K562 (cell line): ENCODE data around the gene ORAI3. TPM values are rescaled to one million over a fixed set of nuclear protein-coding genes. Genes with fewer than 3 reads are reported as not detected.

Source experiments
- DIDO1 ChIP-seq: fragments of 450-650 bp; IDR thresholded peaks from 2 replicates; pipeline ENCODE4 v1.6.1; 2016; ENCODE audit warnings: low read depth, missing biosample characterization, missing genetic modification characterization
- HMG20A ChIP-seq: fragments of 450-650 bp; formaldehyde crosslinking; conservative IDR thresholded peaks from 2 replicates; pipeline ENCODE4 v1.4.0; 2020; ENCODE audit warnings: mild to moderate bottlenecking, mixed read lengths
- L3MBTL2 ChIP-seq: fragments of 450-650 bp; IDR thresholded peaks from 2 replicates; pipeline ENCODE4 v1.6.1; 2016; ENCODE audit warnings: mild to moderate bottlenecking, moderate library complexity
- MTA1 ChIP-seq: fragments of 450-650 bp; IDR thresholded peaks from 2 replicates; pipeline ENCODE4 v1.6.1; 2017; ENCODE audit warnings: borderline replicate concordance
- RBM15 ChIP-seq: fragments of 200-400 bp; formaldehyde crosslinking; IDR thresholded peaks from 2 replicates; pipeline ENCODE4 v1.6.1; 2018; ENCODE audit warnings: mild to moderate bottlenecking, low read length, moderate library complexity; ENCODE audit not compliant: insufficient read depth
- ZNF589 ChIP-seq: fragments of 200-800 bp; sonication (Bioruptor generic); IDR thresholded peaks from 2 replicates; pipeline ENCODE4 v1.6.1; 2016; ENCODE audit warnings: low read depth, missing genetic modification characterization, missing compliant biosample characterization
- ZNF695 ChIP-seq: fragments of 450-650 bp; formaldehyde crosslinking; IDR thresholded peaks from 2 replicates; pipeline ENCODE4 v1.4.0; 2020; ENCODE audit warnings: mild to moderate bottlenecking, moderate library complexity
- ZNF764 ChIP-seq: fragments of 250-450 bp; sonication (Bioruptor Pico); IDR thresholded peaks from 2 replicates; pipeline ENCODE4 v1.4.0; 2020; ENCODE audit warnings: low read depth, mild to moderate bottlenecking, moderate library complexity
- polyA plus RNA-seq, 8 experiments: library from polyadenylated mRNA; depleted of rRNA in 4 of 8; stranded (reverse) in 5 of 8; unstranded in 3 of 8; fragments of >200 nt; fragmentation: Nextera tagmentation in 2 of 8; fragmentation: Illumina TruSeq in 1 of 8; extraction: Ambion mirVana in 2 of 8; extraction: Trizol in 1 of 8; gene quantifications; 2 replicates each; pipeline versions ENCODE4 v1.2.1 to v1.2.3, GENCODE V29; 2011 to 2014; ENCODE audit warnings: inconsistent platforms in 1 of 8, missing spikeins in 1 of 8
- total RNA-seq, 7 experiments: library from RNA; depleted of rRNA in 6 of 7; stranded (reverse); fragments of >200 nt in 6 of 7; fragmentation: Illumina TruSeq in 2 of 7; extraction: Trizol in 2 of 7; gene quantifications; 2 replicates each; pipeline versions ENCODE4 v1.2.1 to v1.2.3, GENCODE V29; 2011 to 2021; ENCODE audit warnings: low replicate concordance in 1 of 7
- TF ChIP-seq, protein P1 (sequence below): fragments of 250-450 bp; sonication (Bioruptor Pico); IDR thresholded peaks from 2 replicates; pipeline ENCODE4 v1.4.0; 2020
- TF ChIP-seq, protein P2 (sequence below), 2 experiments: fragments of 200-800 bp in 1 of 2; sonication (Bioruptor generic) in 1 of 2; sonication (generic) in 1 of 2; formaldehyde crosslinking in 1 of 2; IDR thresholded peaks in 1 of 2; conservative IDR thresholded peaks in 1 of 2; 2 replicates each; pipeline versions ENCODE4 v1.5.0 to v1.6.1; 2016 to 2020; ENCODE audit warnings: missing compliant biosample characterization in 1 of 2, missing genetic modification characterization in 1 of 2, missing genetic modification reagents in 1 of 2

ORAI3 gene
- total and polyA plus RNA-seq, 9 of the 15 experiments (the other 6 are each of a cell fraction or from before 2014, with no cell fraction given) = 4.9 to 23.3 (median 14.1) TPM

DNA sequence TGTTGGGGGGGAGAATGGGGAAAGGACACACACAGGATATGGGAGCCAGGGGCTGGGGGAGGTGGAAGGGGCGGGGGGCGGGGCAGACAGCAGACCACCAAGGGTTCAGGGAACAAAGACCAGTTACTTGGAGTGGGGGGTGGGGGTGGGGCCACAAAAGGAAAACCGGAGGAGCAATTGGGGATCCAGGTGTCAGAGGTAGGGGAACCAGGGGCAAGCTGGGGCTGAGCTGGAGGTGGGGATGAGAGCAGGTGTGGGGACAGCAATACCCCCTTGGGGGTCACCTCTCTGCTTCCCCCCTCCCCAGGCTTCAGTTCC lies 1.4 kb upstream of the ORAI3 start (continued):
- TF ChIP-seq, protein P1, sequence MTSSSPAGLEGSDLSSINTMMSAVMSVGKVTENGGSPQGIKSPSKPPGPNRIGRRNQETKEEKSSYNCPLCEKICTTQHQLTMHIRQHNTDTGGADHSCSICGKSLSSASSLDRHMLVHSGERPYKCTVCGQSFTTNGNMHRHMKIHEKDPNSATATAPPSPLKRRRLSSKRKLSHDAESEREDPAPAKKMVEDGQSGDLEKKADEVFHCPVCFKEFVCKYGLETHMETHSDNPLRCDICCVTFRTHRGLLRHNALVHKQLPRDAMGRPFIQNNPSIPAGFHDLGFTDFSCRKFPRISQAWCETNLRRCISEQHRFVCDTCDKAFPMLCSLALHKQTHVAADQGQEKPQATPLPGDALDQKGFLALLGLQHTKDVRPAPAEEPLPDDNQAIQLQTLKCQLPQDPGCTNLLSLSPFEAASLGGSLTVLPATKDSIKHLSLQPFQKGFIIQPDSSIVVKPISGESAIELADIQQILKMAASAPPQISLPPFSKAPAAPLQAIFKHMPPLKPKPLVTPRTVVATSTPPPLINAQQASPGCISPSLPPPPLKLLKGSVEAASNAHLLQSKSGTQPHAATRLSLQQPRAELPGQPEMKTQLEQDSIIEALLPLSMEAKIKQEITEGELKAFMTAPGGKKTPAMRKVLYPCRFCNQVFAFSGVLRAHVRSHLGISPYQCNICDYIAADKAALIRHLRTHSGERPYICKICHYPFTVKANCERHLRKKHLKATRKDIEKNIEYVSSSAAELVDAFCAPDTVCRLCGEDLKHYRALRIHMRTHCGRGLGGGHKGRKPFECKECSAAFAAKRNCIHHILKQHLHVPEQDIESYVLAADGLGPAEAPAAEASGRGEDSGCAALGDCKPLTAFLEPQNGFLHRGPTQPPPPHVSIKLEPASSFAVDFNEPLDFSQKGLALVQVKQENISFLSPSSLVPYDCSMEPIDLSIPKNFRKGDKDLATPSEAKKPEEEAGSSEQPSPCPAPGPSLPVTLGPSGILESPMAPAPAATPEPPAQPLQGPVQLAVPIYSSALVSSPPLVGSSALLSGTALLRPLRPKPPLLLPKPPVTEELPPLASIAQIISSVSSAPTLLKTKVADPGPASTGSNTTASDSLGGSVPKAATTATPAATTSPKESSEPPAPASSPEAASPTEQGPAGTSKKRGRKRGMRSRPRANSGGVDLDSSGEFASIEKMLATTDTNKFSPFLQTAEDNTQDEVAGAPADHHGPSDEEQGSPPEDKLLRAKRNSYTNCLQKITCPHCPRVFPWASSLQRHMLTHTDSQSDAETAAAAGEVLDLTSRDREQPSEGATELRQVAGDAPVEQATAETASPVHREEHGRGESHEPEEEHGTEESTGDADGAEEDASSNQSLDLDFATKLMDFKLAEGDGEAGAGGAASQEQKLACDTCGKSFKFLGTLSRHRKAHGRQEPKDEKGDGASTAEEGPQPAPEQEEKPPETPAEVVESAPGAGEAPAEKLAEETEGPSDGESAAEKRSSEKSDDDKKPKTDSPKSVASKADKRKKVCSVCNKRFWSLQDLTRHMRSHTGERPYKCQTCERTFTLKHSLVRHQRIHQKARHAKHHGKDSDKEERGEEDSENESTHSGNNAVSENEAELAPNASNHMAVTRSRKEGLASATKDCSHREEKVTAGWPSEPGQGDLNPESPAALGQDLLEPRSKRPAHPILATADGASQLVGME (CRISPR knock-in tag) = no peak
- TF ChIP-seq HMG20A (CRISPR knock-in tag) (no peak), MTA1 (no peak), DIDO1 (tag) (no peak), ZNF764 (CRISPR knock-in tag) (no peak), L3MBTL2 (no peak), ZNF695 (CRISPR knock-in tag) (no peak), ZNF589 (CRISPR knock-in tag) (no peak), RBM15 (no peak)
- TF ChIP-seq, protein P2, sequence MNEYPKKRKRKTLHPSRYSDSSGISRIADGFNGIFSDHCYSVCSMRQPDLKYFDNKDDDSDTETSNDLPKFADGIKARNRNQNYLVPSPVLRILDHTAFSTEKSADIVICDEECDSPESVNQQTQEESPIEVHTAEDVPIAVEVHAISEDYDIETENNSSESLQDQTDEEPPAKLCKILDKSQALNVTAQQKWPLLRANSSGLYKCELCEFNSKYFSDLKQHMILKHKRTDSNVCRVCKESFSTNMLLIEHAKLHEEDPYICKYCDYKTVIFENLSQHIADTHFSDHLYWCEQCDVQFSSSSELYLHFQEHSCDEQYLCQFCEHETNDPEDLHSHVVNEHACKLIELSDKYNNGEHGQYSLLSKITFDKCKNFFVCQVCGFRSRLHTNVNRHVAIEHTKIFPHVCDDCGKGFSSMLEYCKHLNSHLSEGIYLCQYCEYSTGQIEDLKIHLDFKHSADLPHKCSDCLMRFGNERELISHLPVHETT (CRISPR knock-in tag; conservative IDR thresholded peaks at IDR 0.05 in 1 of 2, IDR thresholded peaks at IDR 0.05 in 1 of 2) = no peak
